Thoracic aorta (tissue), 2 donors: ENCODE data around the gene CASZ1. TPM values are rescaled to one million over a fixed set of nuclear protein-coding genes. Genes with fewer than 3 reads are reported as not detected.

Experiments
- ATAC-seq: fragments of 150-250 bp; one replicate; pipeline ENCODE4 v1.8.0; 2017; ENCODE audit warnings: low read depth; ENCODE audit not compliant: insufficient number of reproducible peaks, low FRiP score
- DNase-seq: peaks from one replicate; pipeline ENCODE4 v3.0.0-alpha.2; 2020; ENCODE audit warnings: low spot score
- H3K27ac ChIP-seq, 2 donors: fragments of 200-600 bp; sonication (generic); 1 replicate in 1 of 2; 2 replicates in 1 of 2; pipeline ENCODE4 v1.5.1; 2016; ENCODE audit warnings: mild to moderate bottlenecking in 2 of 2, moderate library complexity in 2 of 2
- H3K27me3 ChIP-seq: fragments of 200-600 bp; sonication (generic); replicated peaks from 2 replicates; pipeline ENCODE4 v1.6.0; 2016; ENCODE audit warnings: mild to moderate bottlenecking; ENCODE audit not compliant: insufficient read depth
- H3K36me3 ChIP-seq: fragments of 200-600 bp; sonication (generic); one replicate; pipeline ENCODE4 v1.5.1; 2016
- H3K4me1 ChIP-seq, 2 donors: fragments of 200-600 bp; sonication (generic); 1 replicate in 1 of 2; 2 replicates in 1 of 2; pipeline versions ENCODE4 v1.5.1 to v1.6.0; 2016; ENCODE audit warnings: low read depth in 2 of 2, mild to moderate bottlenecking in 1 of 2; ENCODE audit not compliant: control insufficient read depth in 1 of 2
- H3K4me3 ChIP-seq: fragments of 200-600 bp; sonication (generic); 2 replicates; pipeline ENCODE4 v1.5.1; 2016; ENCODE audit warnings: mild to moderate bottlenecking
- H3K9me3 ChIP-seq: fragments of 200-600 bp; sonication (generic); 2 replicates; pipeline ENCODE4 v1.5.1; 2016
- total RNA-seq, 2 donors: library from RNA; depleted of rRNA; stranded (reverse); fragments of >200 nt; gene quantifications; one replicate each; pipeline versions ENCODE4 v1.1.0 to v1.2.3, GENCODE V29; 2016
- TF ChIP-seq, protein P1 (sequence below): fragments of 200-600 bp; sonication (generic); IDR thresholded peaks from one replicate; pipeline ENCODE4 v1.5.1; 2019; ENCODE audit warnings: antibody characterized with exemption

CASZ1 gene, protein sequence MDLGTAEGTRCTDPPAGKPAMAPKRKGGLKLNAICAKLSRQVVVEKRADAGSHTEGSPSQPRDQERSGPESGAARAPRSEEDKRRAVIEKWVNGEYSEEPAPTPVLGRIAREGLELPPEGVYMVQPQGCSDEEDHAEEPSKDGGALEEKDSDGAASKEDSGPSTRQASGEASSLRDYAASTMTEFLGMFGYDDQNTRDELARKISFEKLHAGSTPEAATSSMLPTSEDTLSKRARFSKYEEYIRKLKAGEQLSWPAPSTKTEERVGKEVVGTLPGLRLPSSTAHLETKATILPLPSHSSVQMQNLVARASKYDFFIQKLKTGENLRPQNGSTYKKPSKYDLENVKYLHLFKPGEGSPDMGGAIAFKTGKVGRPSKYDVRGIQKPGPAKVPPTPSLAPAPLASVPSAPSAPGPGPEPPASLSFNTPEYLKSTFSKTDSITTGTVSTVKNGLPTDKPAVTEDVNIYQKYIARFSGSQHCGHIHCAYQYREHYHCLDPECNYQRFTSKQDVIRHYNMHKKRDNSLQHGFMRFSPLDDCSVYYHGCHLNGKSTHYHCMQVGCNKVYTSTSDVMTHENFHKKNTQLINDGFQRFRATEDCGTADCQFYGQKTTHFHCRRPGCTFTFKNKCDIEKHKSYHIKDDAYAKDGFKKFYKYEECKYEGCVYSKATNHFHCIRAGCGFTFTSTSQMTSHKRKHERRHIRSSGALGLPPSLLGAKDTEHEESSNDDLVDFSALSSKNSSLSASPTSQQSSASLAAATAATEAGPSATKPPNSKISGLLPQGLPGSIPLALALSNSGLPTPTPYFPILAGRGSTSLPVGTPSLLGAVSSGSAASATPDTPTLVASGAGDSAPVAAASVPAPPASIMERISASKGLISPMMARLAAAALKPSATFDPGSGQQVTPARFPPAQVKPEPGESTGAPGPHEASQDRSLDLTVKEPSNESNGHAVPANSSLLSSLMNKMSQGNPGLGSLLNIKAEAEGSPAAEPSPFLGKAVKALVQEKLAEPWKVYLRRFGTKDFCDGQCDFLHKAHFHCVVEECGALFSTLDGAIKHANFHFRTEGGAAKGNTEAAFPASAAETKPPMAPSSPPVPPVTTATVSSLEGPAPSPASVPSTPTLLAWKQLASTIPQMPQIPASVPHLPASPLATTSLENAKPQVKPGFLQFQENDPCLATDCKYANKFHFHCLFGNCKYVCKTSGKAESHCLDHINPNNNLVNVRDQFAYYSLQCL (N-terminal part only)
- total RNA-seq: 10 to 100 TPM; 20.6 to 27.9 TPM

GRCh38 chr1:10796029-10796944 lies at the start of gene CASZ1:
Gene CASZ1, minus strand, starts transcription at chr1:10796646. Its CDS starts 102,757 bp downstream, at chr1:10693889.
- H3K9me3 ChIP-seq: no peaks in the 10 kb centered on the region
- H3K4me1 ChIP-seq: peaks cover 15 to 31% of the 10 kb centered on the region in 2 donors
- H3K27me3 ChIP-seq: no peaks in the 10 kb centered on the region
- peak within 1 kb of the TSS; percentile 86 for H3K4me3 ChIP-seq
- DNase-seq (peak; percentile 13), ATAC-seq (no peak)
- H3K27ac ChIP-seq: peak within 1 kb of the TSS in 1 of 2 donors; percentile 23
- TF ChIP-seq, protein P1, sequence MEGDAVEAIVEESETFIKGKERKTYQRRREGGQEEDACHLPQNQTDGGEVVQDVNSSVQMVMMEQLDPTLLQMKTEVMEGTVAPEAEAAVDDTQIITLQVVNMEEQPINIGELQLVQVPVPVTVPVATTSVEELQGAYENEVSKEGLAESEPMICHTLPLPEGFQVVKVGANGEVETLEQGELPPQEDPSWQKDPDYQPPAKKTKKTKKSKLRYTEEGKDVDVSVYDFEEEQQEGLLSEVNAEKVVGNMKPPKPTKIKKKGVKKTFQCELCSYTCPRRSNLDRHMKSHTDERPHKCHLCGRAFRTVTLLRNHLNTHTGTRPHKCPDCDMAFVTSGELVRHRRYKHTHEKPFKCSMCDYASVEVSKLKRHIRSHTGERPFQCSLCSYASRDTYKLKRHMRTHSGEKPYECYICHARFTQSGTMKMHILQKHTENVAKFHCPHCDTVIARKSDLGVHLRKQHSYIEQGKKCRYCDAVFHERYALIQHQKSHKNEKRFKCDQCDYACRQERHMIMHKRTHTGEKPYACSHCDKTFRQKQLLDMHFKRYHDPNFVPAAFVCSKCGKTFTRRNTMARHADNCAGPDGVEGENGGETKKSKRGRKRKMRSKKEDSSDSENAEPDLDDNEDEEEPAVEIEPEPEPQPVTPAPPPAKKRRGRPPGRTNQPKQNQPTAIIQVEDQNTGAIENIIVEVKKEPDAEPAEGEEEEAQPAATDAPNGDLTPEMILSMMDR: no peak
- no peaks in the 10 kb centered on the region for H3K36me3 ChIP-seq

DNA sequence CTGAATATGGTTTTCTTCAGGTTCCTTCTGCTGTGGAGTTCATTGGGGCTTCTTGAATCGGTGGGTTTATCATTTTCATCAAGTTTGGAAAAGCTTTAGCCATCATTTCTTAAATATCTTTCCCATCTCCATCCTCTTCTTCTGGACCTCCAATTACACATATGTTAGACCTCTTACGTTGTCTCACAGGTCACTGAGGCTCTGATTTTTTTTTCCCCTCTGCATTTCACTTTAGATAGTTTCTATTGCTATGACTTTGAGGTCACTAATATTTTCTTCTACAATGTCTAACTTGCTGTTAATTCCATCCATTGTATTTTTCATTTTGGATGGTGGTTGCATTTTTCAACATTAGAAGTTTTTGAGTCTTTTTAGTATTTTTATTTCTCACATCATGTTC lies 47.3 kb upstream of the CASZ1 start:
- H3K4me1 ChIP-seq: no peaks in the 10 kb centered on the region
- TF ChIP-seq, protein P1: no peak
- H3K9me3 ChIP-seq: peaks cover 3% of the 10 kb centered on the region
- H3K4me3 ChIP-seq: no peak overlapping the region
- ATAC-seq (no peak), DNase-seq (no peak)
- no peaks in the 10 kb centered on the region for H3K36me3 ChIP-seq
- H3K27me3 ChIP-seq: no peaks in the 10 kb centered on the region
- H3K27ac ChIP-seq: no peak overlapping the region

DNA sequence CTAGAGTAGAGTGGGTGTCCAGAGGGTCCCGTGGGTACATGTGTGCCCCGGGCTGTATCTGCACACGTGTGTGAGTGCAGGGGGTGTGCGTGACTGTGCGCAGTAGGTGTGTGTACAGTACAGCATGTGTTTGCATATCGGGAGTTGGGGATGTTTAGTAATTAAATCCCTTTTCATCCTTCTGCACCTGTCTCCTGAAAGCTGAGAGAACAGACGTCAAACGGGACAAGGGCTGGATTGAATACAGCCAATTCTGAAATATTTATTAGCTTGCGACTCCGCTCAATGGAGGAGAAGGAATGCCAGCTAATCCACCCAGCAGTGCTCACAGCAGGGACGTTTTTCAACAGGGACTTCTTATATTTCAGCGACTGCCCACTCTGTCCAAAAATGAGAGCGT lies 44.7 kb upstream of the CASZ1 start:
- Histone ChIP-seq H3K4me3 (no peak overlapping the region), H3K27ac (no peak overlapping the region), H3K27me3 (no peaks in the 10 kb centered on the region), H3K9me3 (no peaks in the 10 kb centered on the region), H3K36me3 (no peaks in the 10 kb centered on the region), H3K4me1 (peaks cover 0 to 2% of the 10 kb centered on the region in 2 donors)
- DNase-seq (no peak), ATAC-seq (no peak)
- TF ChIP-seq, protein P1: no peak

DNA sequence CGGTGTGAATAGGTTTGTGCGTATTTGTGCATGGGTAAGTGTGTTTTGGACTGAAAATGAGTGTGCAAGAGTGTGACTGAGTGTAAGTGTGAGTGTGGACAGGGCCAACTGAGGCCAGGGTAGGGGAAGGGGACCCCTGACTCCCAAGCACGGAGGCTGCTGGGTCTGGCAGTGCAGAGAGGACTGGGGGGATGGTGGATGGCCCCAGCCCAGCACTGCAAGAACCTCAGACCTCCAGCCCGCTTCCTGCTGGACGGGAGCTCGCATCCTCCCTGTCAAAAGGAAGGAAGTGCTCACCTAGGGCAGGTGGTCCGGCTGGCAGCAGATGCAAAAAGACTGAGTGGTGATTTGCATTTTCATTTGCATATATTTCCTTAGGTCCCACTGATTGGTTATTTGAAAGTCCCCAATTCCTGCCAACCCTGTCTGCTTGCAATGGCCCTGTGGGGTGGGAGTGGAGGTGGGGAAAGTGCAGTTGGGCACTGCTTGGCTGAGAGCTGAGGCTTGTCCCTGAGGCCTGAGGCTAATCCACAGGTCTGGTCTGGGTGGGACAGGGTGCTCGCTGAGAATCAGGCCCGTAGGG lies 42.8 kb upstream of the CASZ1 start:
- no peaks in the 10 kb centered on the region for H3K9me3 ChIP-seq
- DNase-seq (no peak), ATAC-seq (no peak)
- H3K27ac ChIP-seq: no peak overlapping the region
- TF ChIP-seq, protein P1: no peak
- no peaks in the 10 kb centered on the region for H3K36me3 ChIP-seq
- no peaks in the 10 kb centered on the region for H3K27me3 ChIP-seq
- H3K4me1 ChIP-seq: peaks cover 0 to 5% of the 10 kb centered on the region in 2 donors
- no peak overlapping the region for H3K4me3 ChIP-seq
